ENCODE results near the gene TMC6. TPM values are rescaled to one million over a fixed set of nuclear protein-coding genes. Genes with fewer than 3 reads are reported as not detected.

Gene TMC6
- total and polyA plus RNA-seq, 2 experiments from 2014 or later, result 50.0 to 72.2 TPM

DNA sequence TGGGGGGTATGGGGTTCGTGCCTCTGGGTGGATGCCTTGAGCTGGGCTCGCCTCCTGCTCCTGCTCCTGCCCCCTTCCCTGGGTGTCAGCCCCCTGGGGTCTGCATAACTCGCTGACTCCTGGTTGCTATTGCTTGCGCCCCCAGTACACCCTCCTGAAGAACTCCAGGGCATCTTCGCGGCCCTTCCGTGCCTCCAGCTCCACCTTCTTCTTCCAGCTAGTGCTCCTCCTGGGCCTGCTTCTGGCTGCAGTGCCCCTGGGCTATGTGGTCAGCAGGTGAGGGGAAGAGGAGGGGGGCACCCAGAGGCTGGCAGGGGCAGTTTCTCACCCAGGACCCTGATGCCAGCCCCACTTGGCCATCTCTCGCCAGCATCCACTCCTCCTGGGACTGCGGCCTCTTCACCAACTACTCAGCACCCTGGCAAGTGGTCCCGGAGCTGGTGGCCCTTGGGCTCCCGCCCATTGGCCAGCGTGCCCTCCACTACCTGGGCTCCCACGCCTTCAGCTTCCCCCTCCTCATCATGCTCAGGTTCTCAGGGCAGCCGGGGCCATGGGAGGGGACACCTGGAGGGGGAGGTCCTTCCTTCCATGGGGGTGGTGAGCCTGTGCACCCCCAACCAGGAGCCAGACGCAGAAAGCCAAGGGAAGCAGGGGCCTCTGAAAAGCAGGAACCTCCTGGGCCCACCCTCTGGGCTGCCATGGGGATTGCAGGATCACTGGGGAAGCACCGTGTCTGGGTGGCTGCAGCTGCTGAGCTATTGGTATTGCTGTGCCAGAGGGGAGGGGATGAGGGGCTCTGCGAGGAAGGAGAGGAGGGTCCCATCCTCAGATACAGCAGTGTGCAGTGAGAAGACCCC is 9.9 kb upstream of the TMC6 start:
- Histone ChIP-seq H4K20me1 (replicated peaks; ENCODE audit: insufficient read depth) (no peaks in the 10 kb centered on the region), H3F3A (replicated peaks; ENCODE audit: low read depth) (0 out of 2 replicates have a peak, but pooled peaks cover 10% of the 10 kb centered on the region), H3K4me2 (no peak overlapping the region), H2AFZ (no peak overlapping the region), H3K4me3 (no peak overlapping the region), H3K27me3 (ENCODE audit: insufficient read depth) (0 out of 2 replicates have a peak, but pooled peaks cover 6% of the 10 kb centered on the region), H3K9me2 (ENCODE audit: insufficient read depth) (no peaks in the 10 kb centered on the region), H3K27ac (ENCODE audit: low read depth) (no peak overlapping the region), H3K36me3 (ENCODE audit: insufficient read depth) (no peaks in the 10 kb centered on the region), H3K4me1 (ENCODE audit: insufficient read depth) (peaks cover 5% of the 10 kb centered on the region; the same call in 1 of the 2 replicates), H3K79me2 (replicated peaks; ENCODE audit: insufficient read depth) (no peaks in the 10 kb centered on the region)
- ATAC-seq, result no peak
- no peak overlapping the region for H3K27ac Mint-ChIP-seq
- no peak for TF ChIP-seq STAT1 (IDR thresholded peaks at IDR 0.05; ENCODE audit: unreplicated experiment)
- TF ChIP-seq, protein P1, sequence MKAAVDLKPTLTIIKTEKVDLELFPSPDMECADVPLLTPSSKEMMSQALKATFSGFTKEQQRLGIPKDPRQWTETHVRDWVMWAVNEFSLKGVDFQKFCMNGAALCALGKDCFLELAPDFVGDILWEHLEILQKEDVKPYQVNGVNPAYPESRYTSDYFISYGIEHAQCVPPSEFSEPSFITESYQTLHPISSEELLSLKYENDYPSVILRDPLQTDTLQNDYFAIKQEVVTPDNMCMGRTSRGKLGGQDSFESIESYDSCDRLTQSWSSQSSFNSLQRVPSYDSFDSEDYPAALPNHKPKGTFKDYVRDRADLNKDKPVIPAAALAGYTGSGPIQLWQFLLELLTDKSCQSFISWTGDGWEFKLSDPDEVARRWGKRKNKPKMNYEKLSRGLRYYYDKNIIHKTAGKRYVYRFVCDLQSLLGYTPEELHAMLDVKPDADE (IDR thresholded peaks at IDR 0.05), result no peak
- TF ChIP-seq, protein P2, sequence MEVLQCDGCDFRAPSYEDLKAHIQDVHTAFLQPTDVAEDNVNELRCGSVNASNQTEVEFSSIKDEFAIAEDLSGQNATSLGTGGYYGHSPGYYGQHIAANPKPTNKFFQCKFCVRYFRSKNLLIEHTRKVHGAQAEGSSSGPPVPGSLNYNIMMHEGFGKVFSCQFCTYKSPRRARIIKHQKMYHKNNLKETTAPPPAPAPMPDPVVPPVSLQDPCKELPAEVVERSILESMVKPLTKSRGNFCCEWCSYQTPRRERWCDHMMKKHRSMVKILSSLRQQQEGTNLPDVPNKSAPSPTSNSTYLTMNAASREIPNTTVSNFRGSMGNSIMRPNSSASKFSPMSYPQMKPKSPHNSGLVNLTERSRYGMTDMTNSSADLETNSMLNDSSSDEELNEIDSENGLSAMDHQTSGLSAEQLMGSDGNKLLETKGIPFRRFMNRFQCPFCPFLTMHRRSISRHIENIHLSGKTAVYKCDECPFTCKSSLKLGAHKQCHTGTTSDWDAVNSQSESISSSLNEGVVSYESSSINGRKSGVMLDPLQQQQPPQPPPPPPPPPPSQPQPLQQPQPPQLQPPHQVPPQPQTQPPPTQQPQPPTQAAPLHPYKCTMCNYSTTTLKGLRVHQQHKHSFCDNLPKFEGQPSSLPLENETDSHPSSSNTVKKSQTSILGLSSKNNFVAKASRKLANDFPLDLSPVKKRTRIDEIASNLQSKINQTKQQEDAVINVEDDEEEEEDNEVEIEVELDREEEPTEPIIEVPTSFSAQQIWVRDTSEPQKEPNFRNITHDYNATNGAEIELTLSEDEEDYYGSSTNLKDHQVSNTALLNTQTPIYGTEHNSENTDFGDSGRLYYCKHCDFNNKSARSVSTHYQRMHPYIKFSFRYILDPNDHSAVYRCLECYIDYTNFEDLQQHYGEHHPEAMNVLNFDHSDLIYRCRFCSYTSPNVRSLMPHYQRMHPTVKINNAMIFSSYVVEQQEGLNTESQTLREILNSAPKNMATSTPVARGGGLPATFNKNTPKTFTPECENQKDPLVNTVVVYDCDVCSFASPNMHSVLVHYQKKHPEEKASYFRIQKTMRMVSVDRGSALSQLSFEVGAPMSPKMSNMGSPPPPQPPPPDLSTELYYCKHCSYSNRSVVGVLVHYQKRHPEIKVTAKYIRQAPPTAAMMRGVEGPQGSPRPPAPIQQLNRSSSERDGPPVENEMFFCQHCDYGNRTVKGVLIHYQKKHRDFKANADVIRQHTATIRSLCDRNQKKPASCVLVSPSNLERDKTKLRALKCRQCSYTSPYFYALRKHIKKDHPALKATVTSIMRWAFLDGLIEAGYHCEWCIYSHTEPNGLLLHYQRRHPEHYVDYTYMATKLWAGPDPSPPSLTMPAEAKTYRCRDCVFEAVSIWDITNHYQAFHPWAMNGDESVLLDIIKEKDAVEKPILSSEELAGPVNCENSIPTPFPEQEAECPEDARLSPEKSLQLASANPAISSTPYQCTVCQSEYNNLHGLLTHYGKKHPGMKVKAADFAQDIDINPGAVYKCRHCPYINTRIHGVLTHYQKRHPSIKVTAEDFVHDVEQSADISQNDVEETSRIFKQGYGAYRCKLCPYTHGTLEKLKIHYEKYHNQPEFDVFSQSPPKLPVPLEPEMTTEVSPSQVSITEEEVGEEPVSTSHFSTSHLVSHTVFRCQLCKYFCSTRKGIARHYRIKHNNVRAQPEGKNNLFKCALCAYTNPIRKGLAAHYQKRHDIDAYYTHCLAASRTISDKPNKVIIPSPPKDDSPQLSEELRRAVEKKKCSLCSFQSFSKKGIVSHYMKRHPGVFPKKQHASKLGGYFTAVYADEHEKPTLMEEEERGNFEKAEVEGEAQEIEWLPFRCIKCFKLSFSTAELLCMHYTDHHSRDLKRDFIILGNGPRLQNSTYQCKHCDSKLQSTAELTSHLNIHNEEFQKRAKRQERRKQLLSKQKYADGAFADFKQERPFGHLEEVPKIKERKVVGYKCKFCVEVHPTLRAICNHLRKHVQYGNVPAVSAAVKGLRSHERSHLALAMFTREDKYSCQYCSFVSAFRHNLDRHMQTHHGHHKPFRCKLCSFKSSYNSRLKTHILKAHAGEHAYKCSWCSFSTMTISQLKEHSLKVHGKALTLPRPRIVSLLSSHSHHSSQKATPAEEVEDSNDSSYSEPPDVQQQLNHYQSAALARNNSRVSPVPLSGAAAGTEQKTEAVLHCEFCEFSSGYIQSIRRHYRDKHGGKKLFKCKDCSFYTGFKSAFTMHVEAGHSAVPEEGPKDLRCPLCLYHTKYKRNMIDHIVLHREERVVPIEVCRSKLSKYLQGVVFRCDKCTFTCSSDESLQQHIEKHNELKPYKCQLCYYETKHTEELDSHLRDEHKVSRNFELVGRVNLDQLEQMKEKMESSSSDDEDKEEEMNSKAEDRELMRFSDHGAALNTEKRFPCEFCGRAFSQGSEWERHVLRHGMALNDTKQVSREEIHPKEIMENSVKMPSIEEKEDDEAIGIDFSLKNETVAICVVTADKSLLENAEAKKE (CRISPR knock-in tag; IDR thresholded peaks at IDR 0.05), result no peak
- TF ChIP-seq, protein P3, sequence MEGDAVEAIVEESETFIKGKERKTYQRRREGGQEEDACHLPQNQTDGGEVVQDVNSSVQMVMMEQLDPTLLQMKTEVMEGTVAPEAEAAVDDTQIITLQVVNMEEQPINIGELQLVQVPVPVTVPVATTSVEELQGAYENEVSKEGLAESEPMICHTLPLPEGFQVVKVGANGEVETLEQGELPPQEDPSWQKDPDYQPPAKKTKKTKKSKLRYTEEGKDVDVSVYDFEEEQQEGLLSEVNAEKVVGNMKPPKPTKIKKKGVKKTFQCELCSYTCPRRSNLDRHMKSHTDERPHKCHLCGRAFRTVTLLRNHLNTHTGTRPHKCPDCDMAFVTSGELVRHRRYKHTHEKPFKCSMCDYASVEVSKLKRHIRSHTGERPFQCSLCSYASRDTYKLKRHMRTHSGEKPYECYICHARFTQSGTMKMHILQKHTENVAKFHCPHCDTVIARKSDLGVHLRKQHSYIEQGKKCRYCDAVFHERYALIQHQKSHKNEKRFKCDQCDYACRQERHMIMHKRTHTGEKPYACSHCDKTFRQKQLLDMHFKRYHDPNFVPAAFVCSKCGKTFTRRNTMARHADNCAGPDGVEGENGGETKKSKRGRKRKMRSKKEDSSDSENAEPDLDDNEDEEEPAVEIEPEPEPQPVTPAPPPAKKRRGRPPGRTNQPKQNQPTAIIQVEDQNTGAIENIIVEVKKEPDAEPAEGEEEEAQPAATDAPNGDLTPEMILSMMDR (conservative IDR thresholded peaks at IDR 0.05; ENCODE audit: low read depth in 2 of 2), result no peak
- TF ChIP-seq ZNF114 (CRISPR knock-in tag; IDR thresholded peaks at IDR 0.05), result no peak
- TF ChIP-seq POLR2AphosphoS5 (IDR thresholded peaks at IDR 0.05; ENCODE audit: low read depth), result no peak
- TF ChIP-seq EZH2phosphoT487 (IDR thresholded peaks at IDR 0.05; ENCODE audit: unreplicated experiment), result no peak
- TF ChIP-seq JUNB (IDR thresholded peaks at IDR 0.05; ENCODE audit: unreplicated experiment), result no peak
- TF ChIP-seq CREB1 (CRISPR knock-in tag; IDR thresholded peaks at IDR 0.05; ENCODE audit: low read depth), result no peak
- no peak for TF ChIP-seq ZNF331 (CRISPR knock-in tag; IDR thresholded peaks at IDR 0.05; ENCODE audit: low read depth)
- TF ChIP-seq, protein P4, sequence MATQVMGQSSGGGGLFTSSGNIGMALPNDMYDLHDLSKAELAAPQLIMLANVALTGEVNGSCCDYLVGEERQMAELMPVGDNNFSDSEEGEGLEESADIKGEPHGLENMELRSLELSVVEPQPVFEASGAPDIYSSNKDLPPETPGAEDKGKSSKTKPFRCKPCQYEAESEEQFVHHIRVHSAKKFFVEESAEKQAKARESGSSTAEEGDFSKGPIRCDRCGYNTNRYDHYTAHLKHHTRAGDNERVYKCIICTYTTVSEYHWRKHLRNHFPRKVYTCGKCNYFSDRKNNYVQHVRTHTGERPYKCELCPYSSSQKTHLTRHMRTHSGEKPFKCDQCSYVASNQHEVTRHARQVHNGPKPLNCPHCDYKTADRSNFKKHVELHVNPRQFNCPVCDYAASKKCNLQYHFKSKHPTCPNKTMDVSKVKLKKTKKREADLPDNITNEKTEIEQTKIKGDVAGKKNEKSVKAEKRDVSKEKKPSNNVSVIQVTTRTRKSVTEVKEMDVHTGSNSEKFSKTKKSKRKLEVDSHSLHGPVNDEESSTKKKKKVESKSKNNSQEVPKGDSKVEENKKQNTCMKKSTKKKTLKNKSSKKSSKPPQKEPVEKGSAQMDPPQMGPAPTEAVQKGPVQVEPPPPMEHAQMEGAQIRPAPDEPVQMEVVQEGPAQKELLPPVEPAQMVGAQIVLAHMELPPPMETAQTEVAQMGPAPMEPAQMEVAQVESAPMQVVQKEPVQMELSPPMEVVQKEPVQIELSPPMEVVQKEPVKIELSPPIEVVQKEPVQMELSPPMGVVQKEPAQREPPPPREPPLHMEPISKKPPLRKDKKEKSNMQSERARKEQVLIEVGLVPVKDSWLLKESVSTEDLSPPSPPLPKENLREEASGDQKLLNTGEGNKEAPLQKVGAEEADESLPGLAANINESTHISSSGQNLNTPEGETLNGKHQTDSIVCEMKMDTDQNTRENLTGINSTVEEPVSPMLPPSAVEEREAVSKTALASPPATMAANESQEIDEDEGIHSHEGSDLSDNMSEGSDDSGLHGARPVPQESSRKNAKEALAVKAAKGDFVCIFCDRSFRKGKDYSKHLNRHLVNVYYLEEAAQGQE (IDR thresholded peaks at IDR 0.05; ENCODE audit: unreplicated experiment), result no peak
- TF ChIP-seq EZH2 (IDR thresholded peaks at IDR 0.05; ENCODE audit: low read depth, unreplicated experiment), result no peak
- TF ChIP-seq NANOG (IDR thresholded peaks at IDR 0.05; ENCODE audit: borderline replicate concordance), result no peak
- DNase-seq (ENCODE audit: low spot score), result no peak
- peaks cover 11% of the 10 kb centered on the region for H3K4me1 Mint-ChIP-seq
- H3K27me3 Mint-ChIP-seq (ENCODE audit: insufficient read depth, low read depth, poor library complexity), result peaks cover 11% of the 10 kb centered on the region
- H3K4me3 Mint-ChIP-seq, result no peak overlapping the region
- H3K36me3 Mint-ChIP-seq (ENCODE audit: low read depth), result no peaks in the 10 kb centered on the region
- H3K9me3 Mint-ChIP-seq, result no peaks in the 10 kb centered on the region
